Limb (tissue), 2 donors: ENCODE measurements around the gene NPB.
A peak's percentile ranks its signal among the peaks of the same experiment; 100 is the strongest.

ENCODE experiments used
- DNase-seq, 2 donors: peaks; one replicate each; pipeline ENCODE4 v3.0.0-alpha.2; 2016; ENCODE audit errors: extremely low spot score in 2 of 2

NPB gene

DNA sequence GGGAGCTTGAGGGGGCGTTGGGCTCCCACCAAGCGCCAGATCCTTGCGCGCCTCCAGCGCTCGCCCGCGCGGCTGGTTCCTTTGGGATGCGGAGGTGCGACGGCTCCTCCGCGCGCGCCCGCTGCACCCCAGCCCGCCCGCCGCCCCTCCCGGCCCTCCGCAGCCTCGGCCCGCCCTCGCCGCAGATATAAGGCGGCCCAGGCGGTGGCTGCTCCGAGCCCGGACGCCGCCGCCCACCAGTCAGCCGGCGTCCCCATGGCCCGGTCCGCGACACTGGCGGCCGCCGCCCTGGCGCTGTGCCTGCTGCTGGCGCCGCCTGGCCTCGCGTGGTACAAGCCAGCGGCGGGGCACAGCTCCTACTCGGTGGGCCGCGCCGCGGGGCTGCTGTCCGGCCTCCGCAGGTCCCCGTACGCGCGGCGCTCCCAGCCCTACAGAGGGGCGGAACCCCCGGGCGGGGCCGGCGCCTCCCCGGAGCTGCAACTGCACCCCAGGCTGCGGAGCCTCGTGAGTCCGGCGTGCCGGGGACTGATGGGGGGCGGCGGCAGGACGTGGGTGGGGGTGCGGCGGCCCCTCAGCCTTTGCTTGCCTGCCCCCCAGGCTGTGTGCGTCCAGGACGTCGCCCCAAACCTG is at the start of gene NPB:
NPB (plus strand) TSS at position 216 of the 630 bp plus-strand sequence; CDS start at position 256, 40 bp downstream.
- DNase-seq: peak in 1 of 2 donors; percentile 58

DNA sequence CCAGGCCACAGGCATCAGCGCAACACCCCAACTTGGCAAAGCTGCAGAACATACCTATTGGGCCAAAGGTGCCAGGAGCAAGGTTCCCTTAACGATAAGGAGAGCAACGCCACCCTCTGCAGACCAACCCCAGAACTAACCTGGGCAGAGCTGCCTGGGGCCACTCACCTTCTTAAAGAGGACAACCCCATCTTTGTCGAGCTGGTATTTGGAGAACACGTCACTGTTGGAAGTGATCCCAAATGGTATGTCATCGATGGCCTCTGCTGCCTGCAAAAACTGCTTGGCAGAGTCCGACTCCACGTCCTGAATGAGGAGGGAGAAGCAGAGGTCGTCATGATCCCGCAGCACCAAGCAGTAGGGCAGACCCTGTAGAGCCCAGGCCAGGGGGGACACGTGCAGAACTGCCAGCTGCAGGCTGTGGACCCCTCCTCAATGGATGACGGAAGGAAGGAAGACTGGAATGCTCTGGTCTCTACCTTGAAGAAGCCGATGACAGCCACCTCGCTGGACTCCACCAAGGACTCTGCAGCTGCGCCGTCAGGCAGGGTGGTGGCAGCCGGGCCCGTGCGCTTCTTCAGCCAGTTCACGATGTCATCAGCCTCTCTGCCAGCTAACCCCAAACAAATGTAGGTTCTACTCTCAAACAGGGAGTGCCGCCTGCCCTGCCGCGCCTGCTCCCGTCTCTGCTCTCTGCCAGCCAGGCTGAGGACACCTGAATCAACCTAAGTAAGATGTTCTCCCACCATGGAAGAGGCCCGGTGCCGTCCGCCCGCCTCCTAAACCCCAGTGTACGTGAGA is 46.9 kb upstream of the NPB start:
- no peak for DNase-seq

GRCh38 chr17:81858170-81858966 is 43.7 kb upstream of the NPB start:
- no peak for DNase-seq

- no peak for DNase-seq
Observed at GRCh38 chr17:81858967-81859905, 42.8 kb upstream of the NPB start.

GRCh38 chr17:81859906-81860755 is 41.9 kb upstream of the NPB start, which contains the start of gene P4HB:
Gene P4HB (minus strand): TSS chr17:81860535. CDS start chr17:81860471, 64 bp downstream.
- DNase-seq: no peak

DNA sequence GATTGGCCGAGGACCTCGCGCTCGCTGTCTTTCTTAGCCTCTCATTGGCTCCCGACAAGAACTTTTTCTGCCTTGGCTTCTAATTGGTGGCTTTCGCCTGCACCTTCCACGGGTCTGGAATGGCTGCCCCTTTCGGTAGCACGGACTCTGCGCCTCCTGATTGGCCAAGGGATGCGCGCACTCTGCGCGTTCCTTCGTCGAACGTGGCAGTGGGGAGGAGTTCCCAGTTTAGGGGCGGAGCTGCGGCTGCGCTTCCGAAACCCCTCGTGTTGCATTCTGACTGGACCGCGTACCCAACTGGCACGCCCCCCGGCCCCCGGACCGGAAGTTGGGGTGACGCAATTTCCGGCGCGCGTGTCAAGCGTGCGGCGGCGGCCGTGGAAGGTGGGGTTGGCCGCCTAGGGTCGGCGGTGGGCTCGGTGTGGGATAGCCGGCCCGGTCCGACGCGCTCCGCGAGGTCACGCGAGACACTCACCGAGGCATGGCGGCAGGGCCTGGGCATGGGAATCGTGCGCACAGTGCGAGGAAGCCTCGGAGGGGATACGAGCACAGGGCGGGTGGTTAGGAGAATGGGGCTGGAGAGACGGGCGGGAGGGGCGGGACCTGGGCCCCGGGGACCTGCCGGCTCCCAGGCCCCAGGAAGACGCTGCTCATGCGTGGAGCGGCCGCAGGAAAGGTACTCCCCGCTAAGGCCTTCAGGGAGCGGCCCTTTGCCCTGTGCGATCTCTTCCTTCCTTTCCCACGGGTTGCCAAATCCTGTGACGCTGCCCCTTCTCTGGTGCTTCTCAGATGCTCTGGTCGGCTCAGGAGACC is 41.1 kb upstream of the NPB start:
- peak; percentile 100 for DNase-seq

DNA sequence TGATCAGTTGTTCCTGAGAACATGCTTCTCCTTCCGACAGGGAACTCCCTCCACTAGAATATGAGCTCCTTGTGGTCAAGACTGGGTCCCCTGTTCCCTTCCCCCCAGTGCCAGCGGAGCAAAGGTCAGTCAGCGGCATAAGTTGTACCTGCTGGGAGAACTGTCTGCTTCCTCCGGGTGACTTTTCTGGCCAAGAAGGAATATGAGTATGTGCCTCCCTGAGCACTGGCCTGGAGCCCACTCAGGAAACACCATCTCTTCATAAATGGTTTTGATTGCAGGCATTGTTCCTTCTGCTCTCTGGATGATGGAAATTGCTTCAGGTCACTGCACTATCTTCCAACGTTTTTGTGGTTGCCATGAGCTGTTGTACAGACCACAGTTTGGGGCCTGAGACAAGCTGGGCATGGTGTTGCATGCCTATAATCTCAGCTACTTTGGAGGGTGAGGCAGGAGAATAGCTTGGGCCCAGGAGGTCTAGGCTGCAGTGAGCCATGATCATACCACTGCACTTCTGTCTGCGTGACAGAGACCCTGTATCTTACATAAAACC is 38.8 kb upstream of the NPB start:
- no peak for DNase-seq

DNA sequence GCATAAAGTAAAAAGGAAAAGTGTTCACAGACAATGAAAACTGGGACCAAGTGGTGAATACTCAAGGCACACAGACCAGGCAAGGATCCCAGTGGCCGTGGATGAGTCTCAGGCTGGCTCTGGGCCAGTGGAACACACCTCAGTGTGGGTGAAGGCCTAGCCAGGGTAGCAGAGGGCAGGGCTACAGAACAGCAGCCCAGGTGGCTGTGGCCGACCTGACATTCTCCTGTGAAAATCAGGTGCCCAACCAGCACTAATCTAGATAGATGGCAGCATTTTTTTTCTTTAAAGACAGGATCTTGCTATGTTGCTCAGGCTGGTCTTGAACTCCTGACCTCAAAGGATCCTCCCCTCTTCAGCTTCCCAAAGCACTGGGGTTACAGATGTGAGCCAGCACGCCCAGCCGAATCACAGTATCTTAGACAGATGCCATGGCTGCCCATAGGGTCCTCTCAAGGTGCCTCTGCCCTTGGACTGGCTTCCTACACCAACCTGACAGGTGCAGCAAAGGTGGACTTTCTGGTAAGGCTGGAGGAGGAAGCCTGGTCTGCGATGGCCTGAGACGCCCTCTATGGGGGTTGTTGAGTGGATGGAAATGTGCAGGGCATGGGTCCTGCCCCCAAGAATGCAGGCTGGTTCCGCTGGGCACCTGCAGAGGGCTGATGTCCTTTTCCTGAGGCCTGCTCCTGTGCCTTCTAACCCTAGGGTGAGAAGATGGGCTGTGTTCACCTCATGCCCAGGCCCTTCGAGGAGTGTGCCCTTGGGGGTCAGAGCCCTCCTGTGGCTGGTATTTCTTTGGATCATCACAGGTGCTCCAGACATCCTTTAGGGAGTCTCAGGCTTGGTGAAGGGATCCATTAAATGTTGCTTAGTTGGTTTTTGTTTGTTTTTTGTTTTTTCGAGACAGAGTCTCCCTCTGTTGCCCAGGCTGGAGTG is 37.9 kb upstream of the NPB start:
- DNase-seq: no peak

DNA sequence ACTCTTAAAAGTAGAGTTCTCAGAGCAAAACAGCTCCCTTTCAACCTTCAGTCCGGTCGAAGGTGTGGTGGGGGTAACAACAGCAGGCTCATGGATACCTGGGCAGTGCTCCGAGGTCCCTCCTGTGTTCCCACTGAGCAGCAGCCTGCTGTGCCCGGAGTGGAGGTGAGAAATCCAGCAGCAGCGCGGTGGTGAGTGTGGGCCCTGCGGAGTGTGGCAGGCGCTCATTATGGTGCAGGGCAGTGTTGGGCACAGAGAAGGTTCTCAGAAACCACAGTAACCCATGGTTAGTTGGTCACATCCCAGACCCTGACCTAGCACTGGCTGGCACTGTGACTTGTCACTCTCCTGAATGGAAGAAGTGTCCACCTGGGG is 36.7 kb upstream of the NPB start:
- DNase-seq: no peak

DNA sequence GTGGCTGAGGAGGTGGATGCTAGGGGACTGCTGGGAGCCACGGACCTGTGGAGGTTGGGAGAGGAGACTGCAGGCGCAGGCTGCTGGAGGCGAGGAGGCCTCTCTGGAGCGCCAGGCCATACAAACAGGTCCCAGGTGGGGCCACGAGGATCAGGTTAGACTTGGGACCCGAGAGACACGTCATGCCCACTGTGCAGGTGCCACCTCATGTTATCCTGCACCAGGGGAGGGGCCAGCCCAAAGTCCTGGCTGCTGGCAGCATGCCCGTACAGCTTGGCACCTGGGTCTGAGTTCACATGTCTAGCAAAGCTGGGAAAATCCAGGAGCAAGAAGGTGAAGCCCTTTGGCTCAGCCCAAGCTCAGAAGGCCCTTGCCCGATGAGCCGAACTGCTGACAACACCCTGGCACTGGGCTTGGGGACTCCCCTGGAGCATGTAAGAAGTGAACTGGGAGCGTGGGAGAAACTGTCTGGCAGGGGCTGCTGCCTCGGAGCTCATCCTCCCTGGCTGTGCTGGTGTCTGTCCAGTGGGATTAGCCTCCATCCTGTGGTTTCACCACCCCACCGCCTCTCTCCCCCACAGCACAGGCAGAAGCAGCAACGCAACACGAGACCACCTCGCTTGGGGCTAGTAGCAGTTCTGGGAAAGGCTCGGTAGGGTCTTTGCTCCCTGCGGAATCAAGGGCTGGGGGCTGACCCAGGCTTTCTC is 36.2 kb upstream of the NPB start:
- peak in 1 of 2 donors; percentile 51 for DNase-seq

DNA sequence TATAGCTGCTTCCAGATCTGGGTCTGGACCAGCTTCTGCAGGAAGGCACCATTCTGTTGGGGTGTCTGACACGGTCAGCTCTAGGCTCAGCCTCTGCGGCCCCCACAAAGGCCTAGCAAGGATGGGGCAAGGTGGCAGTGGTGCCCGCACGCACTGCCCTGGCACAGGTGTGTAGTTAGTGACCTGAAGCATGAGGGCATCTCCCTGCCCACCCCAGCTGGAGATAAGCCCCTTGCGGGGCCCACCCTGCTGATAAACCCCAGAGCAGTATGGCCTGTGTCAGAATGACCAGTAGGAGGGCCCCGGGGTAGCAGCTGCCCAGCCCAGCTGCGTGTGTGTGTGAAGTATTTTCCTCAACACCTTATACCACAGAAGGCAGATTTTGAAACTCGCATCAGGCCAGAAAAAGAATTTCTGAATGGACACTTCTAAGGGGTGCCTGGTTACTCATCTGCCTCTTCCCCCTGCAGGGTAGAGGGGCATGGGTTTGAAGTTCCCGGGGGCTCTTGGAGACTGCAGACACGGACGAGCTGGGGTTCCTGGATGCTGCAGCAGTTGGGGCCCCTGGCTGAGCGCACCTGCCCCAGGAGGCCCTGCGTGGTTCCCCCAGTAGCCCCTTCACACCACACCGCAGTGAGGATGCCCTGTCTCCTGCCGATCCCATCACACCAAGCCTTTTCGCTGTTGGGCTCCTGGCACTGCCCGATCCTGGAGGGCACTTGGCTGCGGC is 35.4 kb upstream of the NPB start:
- no peak for DNase-seq

GRCh38 chr17:81867170-81867990 is 34.7 kb upstream of the NPB start:
- DNase-seq: no peak

DNA sequence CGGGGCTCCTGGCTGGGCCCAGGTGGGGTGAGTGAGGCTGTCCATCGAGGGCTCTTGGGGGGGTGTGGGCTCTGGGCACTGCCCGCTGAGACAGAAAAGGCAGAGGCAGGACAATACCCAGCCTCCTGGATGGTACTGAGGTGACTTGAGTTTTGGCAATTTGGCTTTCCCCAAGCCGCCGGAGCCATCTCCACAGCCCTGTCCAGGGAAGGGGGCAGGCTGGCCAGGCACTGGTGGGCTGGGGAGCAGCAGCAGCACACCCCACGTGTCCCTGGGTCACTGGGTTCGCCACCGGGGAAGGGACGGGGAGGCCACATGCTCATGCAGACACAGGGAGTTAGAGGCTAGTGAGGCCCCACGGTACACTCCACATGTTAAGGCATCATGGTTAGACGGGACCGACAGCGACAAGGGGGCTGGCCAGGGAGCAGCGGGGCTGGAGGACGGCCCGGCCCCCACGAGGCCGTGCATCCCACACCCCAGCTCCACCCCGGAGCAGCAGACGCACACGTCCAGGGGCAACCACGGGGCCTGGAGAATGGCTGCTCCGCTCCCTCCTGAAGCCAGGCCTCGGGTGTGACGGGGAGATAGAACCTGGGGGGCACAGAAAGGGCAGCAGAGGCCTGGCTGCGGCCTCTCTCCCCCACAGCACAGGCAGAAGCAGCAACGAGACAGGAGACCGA is 33.9 kb upstream of the NPB start:
- DNase-seq: no peak

GRCh38 chr17:81868674-81869220 is 33.3 kb upstream of the NPB start:
- peak in 1 of 2 donors; percentile 61 for DNase-seq
